CD4-positive, alpha-beta memory T cell (primary cell): ENCODE results near the gene KCNAB2. TPM values are rescaled to one million over a fixed set of nuclear protein-coding genes. Genes with fewer than 3 reads are reported as not detected.

Source experiments
- CTCF ChIA-PET: fragments of 350-600 bp; sonication (Branson Sonifier 250); formaldehyde crosslinking; loops from one replicate; lab custom pipeline; 2021; ENCODE audit warnings: inconsistent platforms; ENCODE audit not compliant: partially characterized antibody; lab: Charles Lee
- POLR2A ChIA-PET: fragments of 350-600 bp; sonication (Branson Sonifier 250); formaldehyde crosslinking; loops from one replicate; lab custom pipeline; 2021; ENCODE audit not compliant: partially characterized antibody; lab: Charles Lee
- DNase-seq, 5 donors: peaks; one replicate each; pipeline versions ENCODE4 v3.0.0 to v3.0.0-alpha.2; 2020 to 2022; ENCODE audit warnings: mixed read lengths in 1 of 5
- H3K27ac ChIP-seq: one replicate; pipeline ENCODE4 v1.7.0; 2013; ENCODE audit warnings: low read depth, low read length
- H3K27me3 ChIP-seq: 2 replicates; pipeline ENCODE4 v1.7.0; 2013; ENCODE audit warnings: mild to moderate bottlenecking, low read length, moderate library complexity; ENCODE audit not compliant: insufficient read depth
- H3K36me3 ChIP-seq: 2 replicates; pipeline ENCODE4 v1.7.0; 2013; ENCODE audit warnings: mild to moderate bottlenecking, low read length, moderate library complexity; ENCODE audit not compliant: insufficient read depth
- H3K4me1 ChIP-seq: 2 replicates; pipeline ENCODE4 v1.7.0; 2013; ENCODE audit warnings: mild to moderate bottlenecking, low read length, moderate library complexity; ENCODE audit not compliant: insufficient read depth
- H3K4me3 ChIP-seq, 2 donors: one replicate each; pipeline ENCODE4 v1.7.0; 2013; ENCODE audit warnings: low read length in 2 of 2, mild to moderate bottlenecking in 1 of 2
- H3K9me3 ChIP-seq, 2 donors: one replicate each; pipeline ENCODE4 v1.7.0; 2013; ENCODE audit warnings: low read length in 2 of 2, control low read depth in 1 of 2; ENCODE audit not compliant: control insufficient read depth in 1 of 2
- H3K27ac Mint-ChIP-seq, 7 donors: one replicate each; pipeline ENCODE4 v1.8.0; 2020 to 2021; ENCODE audit warnings: mixed read lengths in 7 of 7, mild to moderate bottlenecking in 6 of 7, inconsistent platforms in 3 of 7, moderate library complexity in 3 of 7
- H3K27me3 Mint-ChIP-seq, 2 donors: one replicate each; pipeline ENCODE4 v1.8.0; 2020 to 2021; ENCODE audit warnings: mixed read lengths in 2 of 2
- H3K36me3 Mint-ChIP-seq, 2 donors: one replicate each; pipeline ENCODE4 v1.8.0; 2020 to 2021; ENCODE audit warnings: mixed read lengths in 2 of 2, inconsistent platforms in 1 of 2, mild to moderate bottlenecking in 1 of 2
- H3K4me1 Mint-ChIP-seq, 4 donors: one replicate each; pipeline ENCODE4 v1.8.0; 2020 to 2021; ENCODE audit warnings: mixed read lengths in 4 of 4, mild to moderate bottlenecking in 1 of 4
- H3K4me3 Mint-ChIP-seq, 8 donors: one replicate each; pipeline ENCODE4 v1.8.0; 2020 to 2021; ENCODE audit warnings: mixed read lengths in 8 of 8, mild to moderate bottlenecking in 7 of 8, moderate library complexity in 6 of 8, inconsistent platforms in 3 of 8
- H3K9me3 Mint-ChIP-seq, 8 donors: one replicate each; pipeline ENCODE4 v1.8.0; 2020 to 2021; ENCODE audit warnings: mixed read lengths in 8 of 8, mild to moderate bottlenecking in 5 of 8, inconsistent platforms in 3 of 8, moderate library complexity in 1 of 8
- intact Hi-C: fragments of 100-400 bp; cut with micrococcal nuclease; formaldehyde crosslinking; loops from one replicate; pipeline ENCODE4 v1.15.1; 2023
- polyA plus RNA-seq, 2 donors: library from polyadenylated mRNA; unstranded; fragments of 300-500 nt; fragmentation: Illumina TruSeq; gene quantifications; one replicate each; pipeline ENCODE4 v1.2.3, GENCODE V29; 2021
- total RNA-seq, 2 experiments: library from RNA; stranded (reverse); gene quantifications; one replicate each; pipeline ENCODE4 v1.2.3, GENCODE V29; 2021

KCNAB2 gene
- total and polyA plus RNA-seq, 4 experiments from 2014 or later: 20.9 to 197 (median 121) TPM

- Histone ChIP-seq H3K4me1 (peaks cover 85% of the 10 kb centered on the region), H3K27ac (no peak overlapping the region), H3K27me3 (no peaks in the 10 kb centered on the region), H3K4me3 (no peak overlapping the region), H3K36me3 (peaks cover 12% of the 10 kb centered on the region), H3K9me3 (no peaks in the 10 kb centered on the region)
- POLR2A ChIA-PET: interaction anchor here (1.3 to 6.7 kb wide), 2 partner anchors 37 to 58 kb away, joined by 3 to 179 read pairs; partner anchors contain the start of gene NPHP4
- intact Hi-C loops: no loop called here
- Mint-ChIP-seq H3K4me3 (peak overlapping the region in 7 of 8 donors; percentile 2 to 87 (median 52)), H3K27ac (peak overlapping the region in 6 of 7 donors; percentile 30 to 95 (median 58)), H3K4me1 (peaks cover 55 to 97% (median 73%) of the 10 kb centered on the region in 4 donors), H3K27me3 (no peaks in the 10 kb centered on the region), H3K36me3 (peaks cover 18 to 53% of the 10 kb centered on the region in 2 donors), H3K9me3 (peaks cover 0 to 1% (median 0%) of the 10 kb centered on the region in 8 donors)
- CTCF ChIA-PET: interaction anchor here (1.3 kb wide), 1 partner anchor 45 kb away, joined by 3 read pairs; no protein-coding TSS in a partner anchor
- DNase-seq: no peak
Measured at GRCh38 chr1:6030132-6030531, 15.6 kb upstream of the KCNAB2 start.

- POLR2A ChIA-PET: interaction anchor here (1.3 kb wide), 1 partner anchor 57 kb away, joined by 3 read pairs; no protein-coding TSS in a partner anchor
- CTCF ChIA-PET: interaction anchor here (1.3 kb wide), 1 partner anchor 46 kb away, joined by 3 read pairs; no protein-coding TSS in a partner anchor
- Histone ChIP-seq H3K27me3 (no peaks in the 10 kb centered on the region), H3K36me3 (peaks cover 12% of the 10 kb centered on the region), H3K4me3 (no peak overlapping the region), H3K9me3 (no peaks in the 10 kb centered on the region), H3K27ac (no peak overlapping the region), H3K4me1 (peaks cover 85% of the 10 kb centered on the region)
- intact Hi-C loops: no loop called here
- H3K27me3 Mint-ChIP-seq: no peaks in the 10 kb centered on the region
- peaks cover 56 to 97% (median 75%) of the 10 kb centered on the region in 4 donors for H3K4me1 Mint-ChIP-seq
- no peak for DNase-seq
- H3K36me3 Mint-ChIP-seq: peaks cover 22 to 57% of the 10 kb centered on the region in 2 donors
- H3K27ac Mint-ChIP-seq: peak overlapping the region; percentile 3 to 95 (median 61)
- H3K4me3 Mint-ChIP-seq: peak overlapping the region; percentile 2 to 87 (median 51)
- peaks cover 0 to 1% (median 0%) of the 10 kb centered on the region in 8 donors for H3K9me3 Mint-ChIP-seq
Measured at GRCh38 chr1:6030547-6031261, 15.0 kb upstream of the KCNAB2 start.

- H3K27me3 ChIP-seq: no peaks in the 10 kb centered on the region
- Mint-ChIP-seq H3K27ac (peak overlapping the region in 6 of 7 donors; percentile 2 to 44 (median 30)), H3K4me3 (peak overlapping the region in 4 of 8 donors; percentile 7 to 76 (median 33)), H3K9me3 (no peaks in the 10 kb centered on the region), H3K27me3 (no peaks in the 10 kb centered on the region), H3K36me3 (peaks cover 23 to 60% of the 10 kb centered on the region in 2 donors), H3K4me1 (peaks cover 56 to 97% (median 75%) of the 10 kb centered on the region in 4 donors)
- ChIA-PET POLR2A (no interaction called here), CTCF (interaction anchor here (1.7 kb wide), 1 partner anchor 30 kb away, joined by 3 read pairs; no protein-coding TSS in a partner anchor)
- intact Hi-C loops: no loop called here
- H3K4me1 ChIP-seq: peaks cover 87% of the 10 kb centered on the region
- H3K9me3 ChIP-seq: no peaks in the 10 kb centered on the region
- H3K4me3 ChIP-seq: no peak overlapping the region
- H3K27ac ChIP-seq: no peak overlapping the region
- no peak for DNase-seq
- peaks cover 12% of the 10 kb centered on the region for H3K36me3 ChIP-seq
Measured at GRCh38 chr1:6033124-6033523, 12.6 kb upstream of the KCNAB2 start.

GRCh38 chr1:6033986-6034749 lies 11.5 kb upstream of the KCNAB2 start:
- peak overlapping the region in 3 of 7 donors; percentile 37 to 75 (median 75) for H3K27ac Mint-ChIP-seq
- intact Hi-C loops: no loop called here
- peak in 3 of 5 donors; percentile 18 to 28 (median 27) for DNase-seq
- ChIA-PET CTCF (interaction anchor here (1.1 to 1.6 kb wide), 2 partner anchors 8 to 40 kb away, joined by 4 read pairs; no protein-coding TSS in a partner anchor), POLR2A (interaction anchor here (1.5 to 4.1 kb wide), 3 partner anchors 8 to 53 kb away, joined by 4 to 15 read pairs (median 6); partner anchors contain the start of gene NPHP4)
- H3K9me3 ChIP-seq: no peaks in the 10 kb centered on the region
- H3K27ac ChIP-seq: no peak overlapping the region
- no peaks in the 10 kb centered on the region for H3K27me3 ChIP-seq
- peak overlapping the region in 1 of 8 donors; percentile 41 for H3K4me3 Mint-ChIP-seq
- no peaks in the 10 kb centered on the region for H3K27me3 Mint-ChIP-seq
- H3K4me3 ChIP-seq: no peak overlapping the region
- H3K4me1 ChIP-seq: peaks cover 76% of the 10 kb centered on the region
- peaks cover 49 to 93% (median 67%) of the 10 kb centered on the region in 4 donors for H3K4me1 Mint-ChIP-seq
- H3K9me3 Mint-ChIP-seq: no peaks in the 10 kb centered on the region
- peaks cover 22 to 55% of the 10 kb centered on the region in 2 donors for H3K36me3 Mint-ChIP-seq
- H3K36me3 ChIP-seq: peaks cover 12% of the 10 kb centered on the region

- Mint-ChIP-seq H3K36me3 (peaks cover 22 to 49% of the 10 kb centered on the region in 2 donors), H3K4me1 (peaks cover 44 to 92% (median 62%) of the 10 kb centered on the region in 4 donors), H3K9me3 (no peaks in the 10 kb centered on the region), H3K27ac (peak overlapping the region in 6 of 7 donors; percentile 38 to 75 (median 70)), H3K4me3 (peak overlapping the region in 5 of 8 donors; percentile 4 to 55 (median 41)), H3K27me3 (no peaks in the 10 kb centered on the region)
- no peaks in the 10 kb centered on the region for H3K9me3 ChIP-seq
- ChIA-PET CTCF (interaction anchor here (1.6 kb wide), 1 partner anchor 9 kb away, joined by 4 read pairs; no protein-coding TSS in a partner anchor), POLR2A (interaction anchor here (1.5 to 4.1 kb wide), 3 partner anchors 9 to 54 kb away, joined by 4 to 15 read pairs (median 6); partner anchors contain the start of gene NPHP4)
- DNase-seq: no peak
- H3K4me3 ChIP-seq: no peak overlapping the region
- no peak overlapping the region for H3K27ac ChIP-seq
- intact Hi-C loops: no loop called here
- peaks cover 8% of the 10 kb centered on the region for H3K36me3 ChIP-seq
- H3K4me1 ChIP-seq: peaks cover 71% of the 10 kb centered on the region
- no peaks in the 10 kb centered on the region for H3K27me3 ChIP-seq
Measured at GRCh38 chr1:6034750-6035096, 11.0 kb upstream of the KCNAB2 start.

GRCh38 chr1:6035303-6035702 lies 10.4 kb upstream of the KCNAB2 start:
- H3K27ac ChIP-seq: no peak overlapping the region
- peaks cover 65% of the 10 kb centered on the region for H3K4me1 ChIP-seq
- Mint-ChIP-seq H3K9me3 (no peaks in the 10 kb centered on the region), H3K36me3 (peaks cover 20 to 49% of the 10 kb centered on the region in 2 donors), H3K4me1 (peaks cover 40 to 92% (median 57%) of the 10 kb centered on the region in 4 donors), H3K27me3 (no peaks in the 10 kb centered on the region), H3K27ac (peak overlapping the region in 5 of 7 donors; percentile 38 to 75 (median 68)), H3K4me3 (peak overlapping the region in 3 of 8 donors; percentile 48 to 59 (median 55))
- intact Hi-C loops: no loop called here
- ChIA-PET POLR2A (interaction anchor here (1.5 to 4.1 kb wide), 4 partner anchors 7 to 54 kb away, joined by 4 to 15 read pairs (median 8); partner anchors contain the start of gene NPHP4), CTCF (interaction anchor here (1.1 to 1.4 kb wide), 2 partner anchors 15 to 41 kb away, joined by 3 read pairs; no protein-coding TSS in a partner anchor)
- H3K27me3 ChIP-seq: no peaks in the 10 kb centered on the region
- peaks cover 11% of the 10 kb centered on the region for H3K36me3 ChIP-seq
- no peak for DNase-seq
- H3K4me3 ChIP-seq: no peak overlapping the region
- no peaks in the 10 kb centered on the region for H3K9me3 ChIP-seq
